ENCODE results near the gene OR2T6.

Gene OR2T6

GRCh38 chr1:248375446-248375845 lies at the start of gene OR2T6:
Gene OR2T6 (plus strand): TSS chr1:248375746. CDS start chr1:248387609, 11,863 bp downstream.
- Mint-ChIP-seq H3K27me3 (no peaks in the 10 kb centered on the region), H3K27ac (no peak within 1 kb of the TSS), H3K36me3 (no peaks in the 10 kb centered on the region), H3K4me1 (no peaks in the 10 kb centered on the region), H3K9me3 (no peaks in the 10 kb centered on the region), H3K4me3 (no peak within 1 kb of the TSS)
- no peak for DNase-seq
- CTCF ChIA-PET: no interaction called here

GRCh38 chr1:248343451-248343850 lies 32.1 kb upstream of the OR2T6 start:
- Mint-ChIP-seq H3K4me1 (no peaks in the 10 kb centered on the region), H3K9me3 (no peaks in the 10 kb centered on the region), H3K36me3 (no peaks in the 10 kb centered on the region), H3K4me3 (no peak overlapping the region), H3K27ac (no peak overlapping the region), H3K27me3 (no peaks in the 10 kb centered on the region)
- CTCF ChIA-PET: no interaction called here
- no peak for DNase-seq

- Mint-ChIP-seq H3K4me3 (no peak within 1 kb of the TSS), H3K36me3 (no peaks in the 10 kb centered on the region), H3K9me3 (no peaks in the 10 kb centered on the region), H3K4me1 (no peaks in the 10 kb centered on the region), H3K27ac (no peak within 1 kb of the TSS), H3K27me3 (no peaks in the 10 kb centered on the region)
- DNase-seq: no peak
- CTCF ChIA-PET: no interaction called here
Measured at GRCh38 chr1:248348475-248348874, 27.1 kb upstream of the OR2T6 start, which contains the start of gene OR14C36. Gene OR14C36 (plus strand): TSS chr1:248348775. CDS start chr1:248348775, 0 bp downstream.

- H3K4me3 Mint-ChIP-seq: no peak overlapping the region
- H3K4me1 Mint-ChIP-seq: no peaks in the 10 kb centered on the region
- CTCF ChIA-PET: no interaction called here
- no peaks in the 10 kb centered on the region for H3K9me3 Mint-ChIP-seq
- DNase-seq: no peak
- H3K27me3 Mint-ChIP-seq: no peaks in the 10 kb centered on the region
- no peak overlapping the region for H3K27ac Mint-ChIP-seq
- H3K36me3 Mint-ChIP-seq: no peaks in the 10 kb centered on the region
Measured at GRCh38 chr1:248359415-248359814, 16.1 kb upstream of the OR2T6 start.

- no peaks in the 10 kb centered on the region for H3K36me3 Mint-ChIP-seq
- H3K4me3 Mint-ChIP-seq: no peak within 1 kb of the TSS
- no peaks in the 10 kb centered on the region for H3K27me3 Mint-ChIP-seq
- DNase-seq: no peak
- no peak within 1 kb of the TSS for H3K27ac Mint-ChIP-seq
- H3K9me3 Mint-ChIP-seq: no peaks in the 10 kb centered on the region
- H3K4me1 Mint-ChIP-seq: no peaks in the 10 kb centered on the region
- CTCF ChIA-PET: no interaction called here
Measured at GRCh38 chr1:248361121-248361715, 14.3 kb upstream of the OR2T6 start, which contains the start of gene OR2T4. Gene OR2T4 (plus strand): TSS chr1:248361665. CDS start chr1:248361665, 0 bp downstream.

- no peak overlapping the region for H3K4me3 Mint-ChIP-seq
- CTCF ChIA-PET: no interaction called here
Measured at GRCh38 chr1:248366609-248367008, 8.9 kb upstream of the OR2T6 start.

GRCh38 chr1:248372394-248372793 lies 3.2 kb upstream of the OR2T6 start:
- Mint-ChIP-seq H3K4me3 (no peak overlapping the region), H3K36me3 (no peaks in the 10 kb centered on the region), H3K27ac (no peak overlapping the region), H3K9me3 (no peaks in the 10 kb centered on the region), H3K27me3 (no peaks in the 10 kb centered on the region), H3K4me1 (no peaks in the 10 kb centered on the region)
- CTCF ChIA-PET: no interaction called here
- DNase-seq: no peak

More at GRCh38 chr1:248366609-248367008, 8.9 kb upstream of the OR2T6 start:
- H3K36me3 Mint-ChIP-seq: no peaks in the 10 kb centered on the region
- DNase-seq: no peak
- H3K9me3 Mint-ChIP-seq: no peaks in the 10 kb centered on the region
- no peaks in the 10 kb centered on the region for H3K27me3 Mint-ChIP-seq
- no peak overlapping the region for H3K27ac Mint-ChIP-seq
- no peaks in the 10 kb centered on the region for H3K4me1 Mint-ChIP-seq

GRCh38 chr1:248373761-248374160 lies 1.8 kb upstream of the OR2T6 start:
- Mint-ChIP-seq H3K27ac (no peak overlapping the region), H3K4me1 (no peaks in the 10 kb centered on the region), H3K4me3 (no peak overlapping the region), H3K36me3 (no peaks in the 10 kb centered on the region), H3K9me3 (no peaks in the 10 kb centered on the region), H3K27me3 (no peaks in the 10 kb centered on the region)
- no peak for DNase-seq
- CTCF ChIA-PET: no interaction called here

- H3K4me1 Mint-ChIP-seq: no peaks in the 10 kb centered on the region
- no peak overlapping the region for H3K27ac Mint-ChIP-seq
- CTCF ChIA-PET: no interaction called here
- no peaks in the 10 kb centered on the region for H3K9me3 Mint-ChIP-seq
- no peak overlapping the region for H3K4me3 Mint-ChIP-seq
- H3K36me3 Mint-ChIP-seq: no peaks in the 10 kb centered on the region
- DNase-seq: no peak
- no peaks in the 10 kb centered on the region for H3K27me3 Mint-ChIP-seq
Measured at GRCh38 chr1:248376916-248377315, 1.4 kb downstream of the OR2T6 start.

- Mint-ChIP-seq H3K27ac (no peak overlapping the region), H3K4me3 (no peak overlapping the region), H3K4me1 (no peaks in the 10 kb centered on the region), H3K27me3 (no peaks in the 10 kb centered on the region), H3K36me3 (no peaks in the 10 kb centered on the region), H3K9me3 (no peaks in the 10 kb centered on the region)
- CTCF ChIA-PET: no interaction called here
- no peak for DNase-seq
Measured at GRCh38 chr1:248380854-248381253, 5.3 kb downstream of the OR2T6 start.

GRCh38 chr1:248388426-248388825 lies 12.9 kb downstream of the OR2T6 start:
- CTCF ChIA-PET: no interaction called here
- Mint-ChIP-seq H3K4me1 (no peaks in the 10 kb centered on the region), H3K27me3 (no peaks in the 10 kb centered on the region), H3K9me3 (no peaks in the 10 kb centered on the region), H3K4me3 (no peak overlapping the region), H3K27ac (no peak overlapping the region), H3K36me3 (no peaks in the 10 kb centered on the region)
- DNase-seq: no peak

- H3K27ac Mint-ChIP-seq: no peak overlapping the region
- CTCF ChIA-PET: no interaction called here
- DNase-seq: no peak
- no peaks in the 10 kb centered on the region for H3K9me3 Mint-ChIP-seq
- H3K27me3 Mint-ChIP-seq: no peaks in the 10 kb centered on the region
- H3K4me3 Mint-ChIP-seq: no peak overlapping the region
- H3K4me1 Mint-ChIP-seq: no peaks in the 10 kb centered on the region
- no peaks in the 10 kb centered on the region for H3K36me3 Mint-ChIP-seq
Measured at GRCh38 chr1:248393050-248393449, 17.5 kb downstream of the OR2T6 start.

GRCh38 chr1:248402748-248403147 lies 27.2 kb downstream of the OR2T6 start, which contains the start of gene OR2T1:
Gene OR2T1 (plus strand): TSS chr1:248403048. CDS start chr1:248406148, 3,100 bp downstream.
- no peaks in the 10 kb centered on the region for H3K36me3 Mint-ChIP-seq
- CTCF ChIA-PET: interaction anchor here (1.5 kb wide), 1 partner anchor 210 kb away, joined by 5 read pairs; no protein-coding TSS in a partner anchor

GRCh38 chr1:248404024-248404423 lies 28.5 kb downstream of the OR2T6 start:
- Mint-ChIP-seq H3K27ac (no peak overlapping the region), H3K36me3 (no peaks in the 10 kb centered on the region), H3K4me1 (peaks cover 4% of the 10 kb centered on the region), H3K9me3 (peaks cover 4% of the 10 kb centered on the region), H3K27me3 (no peaks in the 10 kb centered on the region), H3K4me3 (no peak overlapping the region)
- CTCF ChIA-PET: interaction anchor here (0.7 to 2.7 kb wide), 11 partner anchors 185 to 410 kb away, joined by 3 to 23 read pairs (median 3); no protein-coding TSS in a partner anchor
- DNase-seq: no peak

More at GRCh38 chr1:248402748-248403147, 27.2 kb downstream of the OR2T6 start, which contains the start of gene OR2T1:
- Mint-ChIP-seq H3K27ac (no peak within 1 kb of the TSS), H3K9me3 (peaks cover 2% of the 10 kb centered on the region), H3K4me3 (no peak within 1 kb of the TSS), H3K27me3 (no peaks in the 10 kb centered on the region), H3K4me1 (peaks cover 4% of the 10 kb centered on the region)
- no peak for DNase-seq
